Parathyroid adenoma (tissue), 2 donors: ENCODE data around the gene PCDHB7.
"Not testable (repeated sequence)": the region's sequence is repeated elsewhere in the genome, so short reads cannot be mapped to it uniquely, and the experiment has no call there.

Source experiments
- H2AFZ ChIP-seq: fragments of 300-600 bp; sonication (generic); one replicate; pipeline ENCODE4 v1.7.0; 2017; ENCODE audit warnings: antibody characterized with exemption, mild to moderate bottlenecking
- H3K27ac ChIP-seq: fragments of 300-600 bp; sonication (generic); one replicate; pipeline ENCODE4 v1.7.0; 2017
- H3K27me3 ChIP-seq: fragments of 300-600 bp; sonication (generic); one replicate; pipeline ENCODE4 v1.7.0; 2017; ENCODE audit warnings: low read length; ENCODE audit not compliant: control insufficient read depth, insufficient read depth
- H3K36me3 ChIP-seq: fragments of 300-600 bp; sonication (generic); one replicate; pipeline ENCODE4 v1.7.0; 2017; ENCODE audit warnings: low read length; ENCODE audit not compliant: control insufficient read depth, insufficient read depth
- H3K4me1 ChIP-seq: fragments of 300-600 bp; sonication (generic); one replicate; pipeline ENCODE4 v1.7.0; 2017; ENCODE audit warnings: control low read depth
- H3K4me2 ChIP-seq: fragments of 300-600 bp; sonication (generic); one replicate; pipeline ENCODE4 v1.7.0; 2017; ENCODE audit warnings: low read length
- H3K4me3 ChIP-seq: fragments of 300-600 bp; sonication (generic); one replicate; pipeline ENCODE4 v1.7.0; 2017; ENCODE audit warnings: low read depth, low read length
- H3K79me2 ChIP-seq: fragments of 300-600 bp; sonication (generic); one replicate; pipeline ENCODE4 v1.7.0; 2017; ENCODE audit warnings: control low read depth
- H3K9ac ChIP-seq: fragments of 300-600 bp; sonication (generic); one replicate; pipeline ENCODE4 v1.7.0; 2017; ENCODE audit warnings: mild to moderate bottlenecking
- H3K9me3 ChIP-seq: fragments of 300-600 bp; sonication (generic); one replicate; pipeline ENCODE4 v1.7.0; 2017; ENCODE audit warnings: low read length; ENCODE audit not compliant: control insufficient read depth
- CTCF ChIP-seq: fragments of 300-600 bp; sonication (generic); IDR thresholded peaks from one replicate; pipeline ENCODE4 v1.7.0; 2017; ENCODE audit warnings: antibody characterized with exemption, mild to moderate bottlenecking
- donor health status: primary hyperparathyroidism.

Gene PCDHB7

GRCh38 chr5:141155540-141156374 lies 16.7 kb upstream of the PCDHB7 start:
- H3K4me2 ChIP-seq: no peak overlapping the region
- peaks cover 5% of the 10 kb centered on the region for H3K27me3 ChIP-seq
- no peak overlapping the region for H3K9ac ChIP-seq
- no peak for TF ChIP-seq CTCF
- H3K36me3 ChIP-seq: no peaks in the 10 kb centered on the region
- no peaks in the 10 kb centered on the region for H3K79me2 ChIP-seq
- H2AFZ ChIP-seq: no peak overlapping the region
- no peak overlapping the region for H3K4me3 ChIP-seq
- no peaks in the 10 kb centered on the region for H3K4me1 ChIP-seq
- no peaks in the 10 kb centered on the region for H3K9me3 ChIP-seq
- H3K27ac ChIP-seq: no peak overlapping the region

- H3K79me2 ChIP-seq, H2AFZ ChIP-seq, H3K4me3 ChIP-seq, H3K9me3 ChIP-seq, H3K4me1 ChIP-seq, H3K36me3 ChIP-seq, H3K27ac ChIP-seq, H3K9ac ChIP-seq, H3K4me2 ChIP-seq, H3K27me3 ChIP-seq: not testable (repeated sequence)
Measured at GRCh38 chr5:141157356-141157755, 15.1 kb upstream of the PCDHB7 start.

DNA sequence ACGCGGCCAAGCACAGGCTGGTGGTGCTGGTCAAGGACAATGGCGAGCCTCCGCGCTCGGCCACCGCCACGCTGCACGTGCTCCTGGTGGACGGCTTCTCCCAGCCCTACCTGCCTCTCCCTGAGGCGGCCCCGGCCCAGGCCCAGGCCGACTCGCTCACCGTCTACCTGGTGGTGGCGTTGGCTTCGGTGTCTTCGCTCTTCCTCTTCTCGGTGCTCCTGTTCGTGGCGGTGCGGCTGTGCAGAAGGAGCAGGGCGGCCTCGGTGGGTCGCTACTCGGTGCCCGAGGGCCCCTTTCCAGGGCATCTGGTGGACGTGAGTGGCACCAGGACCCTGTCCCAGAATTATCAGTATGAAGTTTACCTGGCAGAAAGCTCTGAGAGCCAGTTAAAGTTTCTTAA lies 14.5 kb upstream of the PCDHB7 start:
- not testable (repeated sequence) for H3K4me3 ChIP-seq

GRCh38 chr5:141174291-141175104 lies 2.1 kb downstream of the PCDHB7 start:
- H3K9ac ChIP-seq, H3K4me3 ChIP-seq, H3K4me2 ChIP-seq, H3K36me3 ChIP-seq, H3K27ac ChIP-seq, H3K4me1 ChIP-seq, H3K79me2 ChIP-seq, H2AFZ ChIP-seq, H3K9me3 ChIP-seq, H3K27me3 ChIP-seq: not testable (repeated sequence)

More for the DNA sequence above, 14.5 kb upstream of the PCDHB7 start:
- not testable (repeated sequence) for H3K27ac ChIP-seq, H3K9me3 ChIP-seq, H3K27me3 ChIP-seq, H2AFZ ChIP-seq, H3K79me2 ChIP-seq, H3K4me1 ChIP-seq, H3K36me3 ChIP-seq, H3K4me2 ChIP-seq, H3K9ac ChIP-seq

- Histone ChIP-seq H3K36me3 (no peaks in the 10 kb centered on the region), H3K4me1 (no peaks in the 10 kb centered on the region), H3K27ac (no peak overlapping the region), H3K4me2 (no peak overlapping the region), H3K9ac (no peak overlapping the region), H3K4me3 (no peak overlapping the region), H3K27me3 (peaks cover 11% of the 10 kb centered on the region), H3K9me3 (no peaks in the 10 kb centered on the region), H2AFZ (no peak overlapping the region), H3K79me2 (no peaks in the 10 kb centered on the region)
- TF ChIP-seq CTCF: no peak
Measured at GRCh38 chr5:141175933-141176332, 3.5 kb downstream of the PCDHB7 start.

- H3K27ac ChIP-seq, H3K9ac ChIP-seq, H3K9me3 ChIP-seq, H3K4me2 ChIP-seq, H2AFZ ChIP-seq, H3K36me3 ChIP-seq, H3K4me1 ChIP-seq, H3K4me3 ChIP-seq, H3K79me2 ChIP-seq: not testable (repeated sequence)
- peaks cover 11% of the 10 kb centered on the region for H3K27me3 ChIP-seq
Measured at GRCh38 chr5:141177577-141178191, 5.2 kb downstream of the PCDHB7 start, which contains the start of gene PCDHB8. PCDHB8 (plus strand) TSS chr5:141177790; CDS start chr5:141178035, 245 bp downstream.

DNA sequence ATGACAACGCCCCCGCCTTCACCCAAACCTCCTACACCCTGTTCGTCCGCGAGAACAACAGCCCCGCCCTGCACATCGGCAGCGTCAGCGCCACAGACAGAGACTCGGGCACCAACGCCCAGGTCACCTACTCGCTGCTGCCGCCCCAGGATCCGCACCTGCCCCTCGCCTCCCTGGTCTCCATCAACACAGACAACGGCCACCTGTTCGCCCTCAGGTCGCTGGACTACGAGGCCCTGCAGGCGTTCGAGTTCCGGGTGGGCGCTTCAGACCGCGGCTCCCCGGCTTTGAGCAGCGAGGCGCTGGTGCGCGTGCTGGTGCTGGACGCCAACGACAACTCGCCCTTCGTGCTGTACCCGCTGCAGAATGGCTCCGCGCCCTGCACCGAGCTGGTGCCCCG lies 6.9 kb downstream of the PCDHB7 start:
- H3K4me2 ChIP-seq, H3K4me3 ChIP-seq, H3K27ac ChIP-seq, H3K36me3 ChIP-seq, H3K9ac ChIP-seq, H3K79me2 ChIP-seq, H2AFZ ChIP-seq, H3K9me3 ChIP-seq, H3K4me1 ChIP-seq: not testable (repeated sequence)
- peaks cover 11% of the 10 kb centered on the region for H3K27me3 ChIP-seq

DNA sequence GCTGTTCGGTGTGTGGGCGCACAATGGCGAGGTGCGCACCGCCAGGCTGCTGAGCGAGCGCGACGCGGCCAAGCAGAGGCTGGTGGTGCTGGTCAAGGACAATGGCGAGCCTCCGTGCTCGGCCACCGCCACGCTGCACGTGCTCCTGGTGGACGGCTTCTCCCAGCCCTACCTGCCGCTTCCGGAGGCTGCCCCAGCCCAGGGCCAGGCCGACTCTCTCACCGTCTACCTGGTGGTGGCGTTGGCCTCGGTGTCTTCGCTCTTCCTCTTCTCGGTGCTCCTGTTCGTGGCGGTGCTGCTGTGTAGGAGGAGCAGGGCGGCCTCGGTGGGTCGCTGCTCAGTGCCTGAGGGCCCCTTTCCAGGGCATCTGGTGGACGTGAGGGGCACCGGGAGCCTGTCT lies 7.4 kb downstream of the PCDHB7 start:
- H3K27ac ChIP-seq, H3K9ac ChIP-seq, H3K9me3 ChIP-seq: not testable (repeated sequence)

More for the DNA sequence above, 7.4 kb downstream of the PCDHB7 start:
- H3K4me3 ChIP-seq, H3K36me3 ChIP-seq, H2AFZ ChIP-seq, H3K79me2 ChIP-seq, H3K4me2 ChIP-seq, H3K4me1 ChIP-seq: not testable (repeated sequence)
- peaks cover 11% of the 10 kb centered on the region for H3K27me3 ChIP-seq
